ENCODE results near the gene AOX1.

- TF ChIP-seq CTCF (IDR thresholded peaks at IDR 0.05; ENCODE audit: insufficient read depth, low read depth, low read length) = no peak
- no peak for TF ChIP-seq EZH2 (IDR thresholded peaks at IDR 0.05; ENCODE audit: insufficient read depth, low read length)
These were observed 39.5 kb downstream of the AOX1 start for GRCh38 chr2:200625282-200625681.
